Measurements from ENCODE around the gene EPAS1.
A peak's percentile ranks its signal among the peaks of the same experiment; 100 is the strongest.

EPAS1 gene

GRCh38 chr2:46323730-46324129 lies 26.5 kb downstream of the EPAS1 start:
- no peak for ATAC-seq
- TF ChIP-seq TCF4 (CRISPR knock-in tag; IDR thresholded peaks at IDR 0.05; ENCODE audit: borderline replicate concordance) (no peak), PATZ1 (CRISPR knock-in tag; IDR thresholded peaks at IDR 0.05; ENCODE audit: borderline replicate concordance) (no peak), CSRNP3 (CRISPR knock-in tag; IDR thresholded peaks at IDR 0.05) (no peak), ZNF565 (CRISPR knock-in tag; conservative IDR thresholded peaks at IDR 0.05; ENCODE audit: low read depth) (no peak), GLIS3 (CRISPR knock-in tag; IDR thresholded peaks at IDR 0.05) (no peak), ZC3H10 (CRISPR knock-in tag; IDR thresholded peaks at IDR 0.05) (no peak), TOX (CRISPR knock-in tag; IDR thresholded peaks at IDR 0.05; ENCODE audit: borderline replicate concordance) (no peak), RARB (CRISPR knock-in tag; IDR thresholded peaks at IDR 0.05) (no peak), ARNTL (CRISPR knock-in tag; IDR thresholded peaks at IDR 0.05; ENCODE audit: borderline replicate concordance, low read depth) (no peak), POU6F1 (CRISPR knock-in tag; IDR thresholded peaks at IDR 0.05; ENCODE audit: borderline replicate concordance, low read depth) (no peak), SNAI2 (CRISPR knock-in tag; IDR thresholded peaks at IDR 0.05) (no peak), ZFP3 (CRISPR knock-in tag; IDR thresholded peaks at IDR 0.05) (no peak), ZNF70 (CRISPR knock-in tag; IDR thresholded peaks at IDR 0.05) (no peak), ZFP30 (CRISPR knock-in tag; IDR thresholded peaks at IDR 0.05) (no peak), ZNF8 (CRISPR knock-in tag; IDR thresholded peaks at IDR 0.05) (no peak), ISL1 (CRISPR knock-in tag; IDR thresholded peaks at IDR 0.05) (no peak), BACH2 (CRISPR knock-in tag; IDR thresholded peaks at IDR 0.05; ENCODE audit: borderline replicate concordance) (no peak), OSR1 (CRISPR knock-in tag; IDR thresholded peaks at IDR 0.05) (no peak), TSHZ2 (CRISPR knock-in tag; IDR thresholded peaks at IDR 0.05) (no peak)

- ATAC-seq: peak; percentile 23; the same call in 2 of the 3 replicates
- TF ChIP-seq CREB5 (CRISPR knock-in tag; IDR thresholded peaks at IDR 0.05; ENCODE audit: low read depth) (no peak), BACH2 (CRISPR knock-in tag; IDR thresholded peaks at IDR 0.05; ENCODE audit: borderline replicate concordance) (no peak), OSR1 (CRISPR knock-in tag; IDR thresholded peaks at IDR 0.05) (no peak), ZFP3 (CRISPR knock-in tag; IDR thresholded peaks at IDR 0.05) (no peak), ISL1 (CRISPR knock-in tag; IDR thresholded peaks at IDR 0.05) (no peak)
Observed at GRCh38 chr2:46325182-46325928, 28.1 kb downstream of the EPAS1 start.
